Measurements from ENCODE around the gene AVEN. TPM values are rescaled to one million over a fixed set of nuclear protein-coding genes. Genes with fewer than 3 reads are reported as not detected.

The AVEN gene
- total RNA-seq, 1 donor from 2014 or later, result 13.8 TPM

- Mint-ChIP-seq H3K4me3 (ENCODE audit: unreplicated experiment) (no peak overlapping the region), H3K27me3 (ENCODE audit: unreplicated experiment) (peaks cover 1% of the 10 kb centered on the region), H3K27ac (ENCODE audit: unreplicated experiment) (no peak overlapping the region), H3K9me3 (ENCODE audit: unreplicated experiment) (peaks cover 5% of the 10 kb centered on the region), H3K4me1 (ENCODE audit: low read depth, unreplicated experiment) (no peaks in the 10 kb centered on the region), H3K36me3 (ENCODE audit: unreplicated experiment) (no peaks in the 10 kb centered on the region)
- no peak for TF ChIP-seq CTCF (IDR thresholded peaks at IDR 0.05; ENCODE audit: partially characterized antibody, unreplicated experiment)
- no peak for DNase-seq
Observed at GRCh38 chr15:33837294-33837693, 201.7 kb downstream of the AVEN start.

DNA sequence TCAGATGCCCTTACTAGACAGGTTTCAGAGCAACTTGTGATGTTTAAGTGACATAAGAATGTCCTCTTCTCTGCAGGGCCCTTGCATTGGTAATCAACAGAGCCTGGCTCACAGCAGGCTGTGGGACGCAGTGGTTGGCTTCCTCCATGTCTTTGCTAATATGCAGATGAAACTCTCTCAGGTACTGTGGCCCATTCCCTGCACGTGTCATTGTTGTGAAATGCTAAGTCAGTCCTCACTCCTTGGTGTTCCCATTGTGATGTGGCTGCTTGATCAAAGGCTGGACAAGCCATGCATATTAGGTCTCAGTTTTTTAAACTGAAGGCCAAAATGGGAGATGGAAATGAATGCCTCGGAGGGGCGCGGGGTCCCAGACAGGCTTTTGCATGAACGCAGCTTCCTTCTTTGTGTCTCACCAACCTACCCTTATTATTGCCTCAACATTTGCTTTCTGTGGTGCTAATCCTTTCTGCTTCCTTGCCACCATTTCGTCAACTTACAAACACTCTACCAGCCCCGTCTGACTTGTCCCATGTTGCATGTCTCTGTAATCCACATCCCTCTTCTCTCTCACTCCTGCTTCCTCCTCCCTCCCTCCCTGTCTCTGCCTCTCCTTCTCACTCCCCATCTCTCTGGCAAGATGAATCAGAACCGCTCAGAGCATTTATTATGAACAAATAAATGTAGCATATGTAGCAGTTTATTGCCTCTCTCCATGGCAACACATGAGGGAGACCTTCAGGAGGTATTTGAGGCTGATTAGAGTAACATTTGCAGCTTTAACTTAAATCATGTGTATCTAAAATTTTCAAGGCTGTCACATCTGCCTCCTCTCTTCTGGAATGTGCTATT is 203.9 kb downstream of the AVEN start:
- Mint-ChIP-seq H3K27ac (ENCODE audit: unreplicated experiment) (no peak overlapping the region), H3K4me3 (ENCODE audit: unreplicated experiment) (no peak overlapping the region), H3K9me3 (ENCODE audit: unreplicated experiment) (peaks cover 3% of the 10 kb centered on the region), H3K4me1 (ENCODE audit: low read depth, unreplicated experiment) (no peaks in the 10 kb centered on the region), H3K36me3 (ENCODE audit: unreplicated experiment) (no peaks in the 10 kb centered on the region), H3K27me3 (ENCODE audit: unreplicated experiment) (peaks cover 1% of the 10 kb centered on the region)
- DNase-seq, result no peak
- TF ChIP-seq CTCF (IDR thresholded peaks at IDR 0.05; ENCODE audit: partially characterized antibody, unreplicated experiment), result no peak

DNA sequence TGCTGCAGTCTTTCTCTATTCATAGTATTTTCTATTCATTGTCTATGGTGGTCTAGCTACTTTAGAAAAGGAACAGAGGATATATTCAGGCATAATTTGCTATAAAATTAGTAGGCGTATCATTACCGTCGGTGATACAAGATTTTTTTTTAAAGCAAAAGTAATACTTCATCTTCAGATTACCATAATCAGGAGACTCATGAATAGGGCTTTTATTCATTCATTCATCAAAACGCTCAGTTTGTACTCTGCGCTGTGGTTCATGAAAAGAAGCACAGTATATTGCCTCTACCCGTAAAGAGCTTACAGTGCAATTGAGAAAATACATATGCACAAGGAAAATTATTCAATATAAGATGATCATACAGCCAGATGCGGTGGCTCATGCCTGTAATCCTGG is 207.4 kb downstream of the AVEN start:
- Mint-ChIP-seq H3K27ac (ENCODE audit: unreplicated experiment) (no peak overlapping the region), H3K36me3 (ENCODE audit: unreplicated experiment) (no peaks in the 10 kb centered on the region), H3K4me1 (ENCODE audit: low read depth, unreplicated experiment) (no peaks in the 10 kb centered on the region), H3K27me3 (ENCODE audit: unreplicated experiment) (peaks cover 1% of the 10 kb centered on the region), H3K4me3 (ENCODE audit: unreplicated experiment) (no peak overlapping the region), H3K9me3 (ENCODE audit: unreplicated experiment) (peaks cover 2% of the 10 kb centered on the region)
- no peak for DNase-seq
- no peak for TF ChIP-seq CTCF (IDR thresholded peaks at IDR 0.05; ENCODE audit: partially characterized antibody, unreplicated experiment)

DNA sequence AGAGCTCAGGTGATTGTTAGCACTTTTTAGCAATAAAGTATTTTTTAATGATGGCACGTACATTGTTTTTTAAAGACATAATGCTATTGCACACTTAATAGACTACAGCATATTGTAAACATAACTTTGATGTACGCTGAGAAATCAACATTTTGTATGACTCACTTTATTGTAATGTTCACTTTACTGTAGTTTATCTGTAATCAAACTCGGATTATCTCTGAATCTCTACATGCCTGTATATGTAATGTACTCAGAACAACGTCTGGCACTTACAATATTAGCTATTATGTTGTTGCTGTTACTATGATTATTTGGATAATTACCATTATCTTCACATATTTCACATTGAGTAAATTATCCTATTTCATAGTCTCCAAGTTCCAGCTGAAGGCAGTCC is 208.7 kb downstream of the AVEN start:
- Mint-ChIP-seq H3K4me1 (ENCODE audit: low read depth, unreplicated experiment) (no peaks in the 10 kb centered on the region), H3K27ac (ENCODE audit: unreplicated experiment) (no peak overlapping the region), H3K9me3 (ENCODE audit: unreplicated experiment) (peaks cover 2% of the 10 kb centered on the region), H3K36me3 (ENCODE audit: unreplicated experiment) (no peaks in the 10 kb centered on the region), H3K4me3 (ENCODE audit: unreplicated experiment) (no peak overlapping the region), H3K27me3 (ENCODE audit: unreplicated experiment) (peaks cover 1% of the 10 kb centered on the region)
- TF ChIP-seq CTCF (IDR thresholded peaks at IDR 0.05; ENCODE audit: partially characterized antibody, unreplicated experiment), result no peak
- no peak for DNase-seq

DNA sequence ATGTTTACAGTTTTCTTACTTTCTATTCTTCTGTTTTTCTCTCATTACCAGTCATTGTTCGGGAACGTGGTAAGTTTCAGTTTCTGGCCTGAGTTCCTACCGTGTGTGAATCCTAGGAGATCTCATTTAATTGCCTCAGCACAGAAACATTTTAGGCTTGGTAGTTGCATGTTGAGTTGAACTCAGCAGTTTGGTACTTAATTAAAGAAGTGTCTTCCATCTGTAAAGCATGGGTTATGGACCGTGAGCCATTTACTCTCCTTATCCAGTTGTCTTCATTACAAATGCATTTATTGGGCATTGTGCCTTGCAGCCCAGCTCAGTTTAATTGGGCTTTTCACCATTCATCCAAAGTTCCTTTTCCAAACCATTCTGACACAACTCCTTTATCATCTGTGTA is 212.8 kb downstream of the AVEN start:
- Mint-ChIP-seq H3K36me3 (ENCODE audit: unreplicated experiment) (no peaks in the 10 kb centered on the region), H3K9me3 (ENCODE audit: unreplicated experiment) (peaks cover 2% of the 10 kb centered on the region), H3K27me3 (ENCODE audit: unreplicated experiment) (no peaks in the 10 kb centered on the region), H3K4me3 (ENCODE audit: unreplicated experiment) (no peak overlapping the region), H3K27ac (ENCODE audit: unreplicated experiment) (no peak overlapping the region), H3K4me1 (ENCODE audit: low read depth, unreplicated experiment) (no peaks in the 10 kb centered on the region)
- no peak for DNase-seq
- TF ChIP-seq CTCF (IDR thresholded peaks at IDR 0.05; ENCODE audit: partially characterized antibody, unreplicated experiment), result no peak
